K562 (cell line): Measurements from ENCODE around the gene FGF14. TPM values are rescaled to one million over a fixed set of nuclear protein-coding genes. Genes with fewer than 3 reads are reported as not detected.

Source experiments
- ATAC-seq: fragments of 200-7000 bp; cut with Tn5 transposase; 3 replicates; pipeline ENCODE4 v1.9.1; 2020; ENCODE audit warnings: moderate library complexity
- BruUV-seq: library from RNA; stranded (reverse); fragments of 400-500 nt; replicated peaks from 2 replicates; lab custom pipeline; 2021; lab: Mats Ljungman, UMichigan
- CTCF ChIA-PET: fragments of 300-600 bp; formaldehyde crosslinking; extraction: SDS; loops from one replicate; lab custom pipeline; 2021; ENCODE audit warnings: low intra/inter-chr PET ratio; lab: Yijun Ruan, JAX
- POLR2A ChIA-PET: fragments of 300-600, 350-650 bp; sonication (Branson Sonifier 250); formaldehyde crosslinking; extraction: SDS; loops from one replicate; lab custom pipeline; 2021; ENCODE audit warnings: antibody characterized with exemption, inconsistent platforms; lab: Yijun Ruan, JAX
- DNase-seq, 4 experiments: peaks; one replicate each; pipeline versions ENCODE4 v3.0.0 to v3.0.0-alpha.2; 2011 to 2018; ENCODE audit warnings: low spot score in 3 of 4, mixed read lengths in 3 of 4; ENCODE audit errors: extremely low read depth in 1 of 4
- FAIRE-seq: peaks from 2 replicates; lab custom pipeline; 2011; peaks lifted over from hg19 to GRCh38; lab: Jason Lieb, UNC
- H2AFZ ChIP-seq: 2 replicates; pipeline ENCODE4 v1.6.0; 2011; ENCODE audit warnings: low read depth, low read length, control low read depth, inconsistent platforms
- H3K27ac ChIP-seq: fragments of 200-600 bp; 3 replicates; pipeline ENCODE4 v1.8.0; 2011; ENCODE audit warnings: low read depth, mild to moderate bottlenecking, control low read depth, inconsistent platforms, low read length, moderate library complexity, mixed read lengths; ENCODE audit errors: extremely low read depth
- H3K27me3 ChIP-seq, 2 experiments: fragments of 300-600 bp in 1 of 2; 2 replicates in 1 of 2; 3 replicates in 1 of 2; pipeline versions ENCODE4 v1.6.0 to v1.8.0; 2011; ENCODE audit warnings: inconsistent platforms in 2 of 2, low read length in 2 of 2, mild to moderate bottlenecking in 1 of 2, mixed read lengths in 1 of 2, moderate library complexity in 1 of 2; ENCODE audit not compliant: control insufficient read depth in 2 of 2, insufficient read depth in 2 of 2
- H3K36me3 ChIP-seq: fragments of 300-600 bp; 3 replicates; pipeline ENCODE4 v1.8.0; 2011; ENCODE audit warnings: mild to moderate bottlenecking, low read length, inconsistent platforms; ENCODE audit not compliant: control insufficient read depth, insufficient read depth
- H3K4me1 ChIP-seq, 2 experiments: fragments of 200-600 bp in 1 of 2; replicated peaks in 1 of 2; 2 replicates in 1 of 2; 3 replicates in 1 of 2; pipeline versions ENCODE4 v1.5.1 to v1.8.0; 2011; ENCODE audit warnings: inconsistent platforms in 2 of 2, low read length in 2 of 2, mild to moderate bottlenecking in 1 of 2, mixed read lengths in 1 of 2, moderate library complexity in 1 of 2; ENCODE audit not compliant: control insufficient read depth in 2 of 2, insufficient read depth in 2 of 2
- H3K4me2 ChIP-seq: 2 replicates; pipeline ENCODE4 v1.6.1; 2011; ENCODE audit warnings: low read length, control low read depth, inconsistent platforms, mixed read lengths; ENCODE audit not compliant: insufficient read depth
- H3K4me3 ChIP-seq: fragments of 200-600 bp; sonication (generic), shearing (Covaris generic); 2 replicates; pipeline ENCODE4 v1.5.1; 2016; ENCODE audit warnings: control low read depth, inconsistent platforms
- H3K79me2 ChIP-seq: fragments of 200-600 bp; 3 replicates; pipeline ENCODE4 v1.8.0; 2011; ENCODE audit warnings: low read length, inconsistent platforms; ENCODE audit not compliant: control insufficient read depth, insufficient read depth
- H3K9ac ChIP-seq, 2 experiments: 2 replicates each; pipeline versions ENCODE4 v1.6.0 to v1.6.1; 2011; ENCODE audit warnings: low read depth in 2 of 2, low read length in 2 of 2, control low read depth in 1 of 2, inconsistent platforms in 1 of 2, mild to moderate bottlenecking in 1 of 2, mixed read lengths in 1 of 2; ENCODE audit not compliant: insufficient read depth in 1 of 2
- H3K9me1 ChIP-seq: one replicate; pipeline ENCODE4 v1.6.0; 2011; ENCODE audit warnings: inconsistent platforms, mild to moderate bottlenecking, low read length, moderate library complexity; ENCODE audit not compliant: control insufficient read depth, insufficient read depth
- H3K9me3 ChIP-seq: replicated peaks from 2 replicates; pipeline ENCODE4 v1.5.1; 2011; ENCODE audit warnings: low read depth, low read length, inconsistent platforms; ENCODE audit not compliant: control insufficient read depth, insufficient read depth
- H4K20me1 ChIP-seq: replicated peaks from 2 replicates; pipeline ENCODE4 v1.6.1; 2011; ENCODE audit warnings: low read length, inconsistent platforms, mixed read lengths; ENCODE audit not compliant: control insufficient read depth, insufficient read depth
- ETV1 ChIP-seq: fragments of 450-650 bp; conservative IDR thresholded peaks from 2 replicates; pipeline ENCODE4 v1.6.1; 2016; ENCODE audit warnings: missing genetic modification characterization, control low read depth, low read depth, missing compliant biosample characterization
- IRF2 ChIP-seq: sonication (generic); formaldehyde crosslinking; IDR thresholded peaks from 2 replicates; pipeline ENCODE4 v1.8.1; 2022; ENCODE audit warnings: mild to moderate bottlenecking, missing genetic modification reagents
- NCOA2 ChIP-seq, 2 experiments: fragments of 450-650 bp; IDR thresholded peaks; 2 replicates each; pipeline ENCODE4 v1.6.1; 2018; ENCODE audit warnings: mild to moderate bottlenecking in 2 of 2, moderate library complexity in 1 of 2; ENCODE audit not compliant: partially characterized antibody in 2 of 2
- OTX1 ChIP-seq: fragments of 450-650 bp; formaldehyde crosslinking; IDR thresholded peaks from 2 replicates; pipeline ENCODE4 v1.4.0; 2022; ENCODE audit warnings: mild to moderate bottlenecking
- SMAD2 ChIP-seq: fragments of 150-350 bp; IDR thresholded peaks from 2 replicates; pipeline ENCODE4 v1.6.1; 2014; ENCODE audit warnings: low read depth, mild to moderate bottlenecking, low read length
- TAF9B ChIP-seq: fragments of 450-650 bp; IDR thresholded peaks from 2 replicates; pipeline ENCODE4 v1.6.1; 2018; ENCODE audit warnings: mild to moderate bottlenecking; ENCODE audit not compliant: partially characterized antibody
- ZNF76 ChIP-seq: fragments of 250-450 bp; sonication (Bioruptor Pico); IDR thresholded peaks from 2 replicates; pipeline ENCODE4 v1.4.0; 2020; ENCODE audit warnings: mild to moderate bottlenecking, moderate library complexity, borderline replicate concordance
- WGBS: fragments of 100-300 bp; shearing (Covaris generic); methylation state at CpG from one replicate; pipeline ENCODE4 v1.1.6; 2016; ENCODE audit warnings: low coverage, mixed read lengths; ENCODE audit not compliant: insufficient coverage; ENCODE audit errors: missing lambda C conversion rate; 5-methylcytosine and 5-hydroxymethylcytosine counted together
- in situ Hi-C: fragments of 300-500 bp; cut with MboI; formaldehyde crosslinking; loops from 4 replicates; pipeline ENCODE4 v1.15.0; 2018; ENCODE audit warnings: inconsistent platforms, mixed read lengths
- intact Hi-C: fragments of 100-400 bp; cut with micrococcal nuclease; formaldehyde crosslinking; loops from 2 replicates; pipeline ENCODE4 v1.14.2; 2022
- polyA plus RNA-seq, 8 experiments: library from polyadenylated mRNA; depleted of rRNA in 4 of 8; stranded (reverse) in 5 of 8; unstranded in 3 of 8; fragments of >200 nt; fragmentation: Nextera tagmentation in 2 of 8; fragmentation: Illumina TruSeq in 1 of 8; extraction: Ambion mirVana in 2 of 8; extraction: Trizol in 1 of 8; gene quantifications; 2 replicates each; pipeline versions ENCODE4 v1.2.1 to v1.2.3, GENCODE V29; 2011 to 2014; ENCODE audit warnings: inconsistent platforms in 1 of 8, missing spikeins in 1 of 8
- total RNA-seq, 7 experiments: library from RNA; depleted of rRNA in 6 of 7; stranded (reverse); fragments of >200 nt in 6 of 7; fragmentation: Illumina TruSeq in 2 of 7; extraction: Trizol in 2 of 7; gene quantifications; 2 replicates each; pipeline versions ENCODE4 v1.2.1 to v1.2.3, GENCODE V29; 2011 to 2021; ENCODE audit warnings: low replicate concordance in 1 of 7
- TF ChIP-seq, protein P1 (sequence below): fragments of 450-650 bp; IDR thresholded peaks from 2 replicates; pipeline ENCODE4 v1.6.1; 2016; ENCODE audit warnings: missing biosample characterization, missing genetic modification characterization
- TF ChIP-seq, protein P2 (sequence below): IDR thresholded peaks from 3 replicates; pipeline ENCODE4 v1.6.1; 2011; ENCODE audit warnings: borderline replicate concordance, mild to moderate bottlenecking; ENCODE audit not compliant: insufficient read length, insufficient read depth
- TF ChIP-seq, protein P3 (sequence below): fragments of 250-450 bp; sonication (Bioruptor Pico); IDR thresholded peaks from 2 replicates; pipeline ENCODE4 v1.5.0; 2021
- TF ChIP-seq, protein P4 (sequence below): fragments of 250-450 bp; sonication (Bioruptor Pico); IDR thresholded peaks from 2 replicates; pipeline ENCODE4 v1.5.0; 2020; ENCODE audit warnings: mild to moderate bottlenecking
- TF ChIP-seq, protein P5 (sequence below): IDR thresholded peaks from 2 replicates; pipeline ENCODE4 v1.6.1; 2011; ENCODE audit not compliant: insufficient read length; ENCODE audit errors: extremely low read depth

Gene FGF14
- total and polyA plus RNA-seq, 9 of the 15 experiments (the other 6 are each of a cell fraction or from before 2014, with no cell fraction given), result not detected

DNA sequence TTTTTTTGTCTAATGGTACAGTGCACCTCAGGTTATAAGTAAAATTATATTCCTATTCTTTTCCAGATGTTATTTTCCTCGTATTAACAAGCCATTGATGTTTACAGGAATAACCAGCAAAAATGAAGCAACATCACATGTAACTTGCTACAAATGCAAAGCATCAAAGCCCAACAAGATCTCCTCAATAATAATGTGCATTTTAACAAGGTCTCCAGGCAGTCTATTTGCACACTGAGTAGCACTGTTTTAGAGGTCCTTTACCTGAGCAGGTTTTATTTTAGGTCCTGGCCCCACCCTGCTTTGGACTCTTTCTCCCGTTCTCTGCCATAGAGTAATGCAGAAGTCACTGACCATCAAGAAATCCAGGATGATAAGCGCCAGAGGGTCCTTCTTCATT is 298.4 kb downstream of the FGF14 start:
- Histone ChIP-seq H3K36me3 (no peaks in the 10 kb centered on the region), H2AFZ (no peak overlapping the region), H3K9me3 (no peaks in the 10 kb centered on the region), H3K9ac (no peak overlapping the region), H4K20me1 (no peaks in the 10 kb centered on the region), H3K27ac (no peak overlapping the region), H3K79me2 (no peaks in the 10 kb centered on the region), H3K4me2 (no peak overlapping the region), H3K27me3 (no peaks in the 10 kb centered on the region), H3K4me3 (no peak overlapping the region), H3K4me1 (no peaks in the 10 kb centered on the region), H3K9me1 (no peaks in the 10 kb centered on the region)
- ChIA-PET CTCF (no interaction called here), POLR2A (no interaction called here)
- ATAC-seq (no peak), FAIRE-seq (no peak), DNase-seq (no peak)
- in situ Hi-C loops, result no loop called here
- no TSS peak for BruUV-seq
- 0% methylated on average over 3 of the region's 3 CpGs for WGBS
- intact Hi-C loops, result no loop called here
- TF ChIP-seq OTX1 (CRISPR knock-in tag) (no peak), ETV1 (no peak), NCOA2 (IDR thresholded peaks at IDR 0.05; ENCODE audit: partially characterized antibody in 2 of 2) (no peak), TAF9B (no peak), IRF2 (CRISPR knock-in tag) (no peak), ZNF76 (CRISPR knock-in tag) (no peak), SMAD2 (no peak)
- TF ChIP-seq, protein P1, sequence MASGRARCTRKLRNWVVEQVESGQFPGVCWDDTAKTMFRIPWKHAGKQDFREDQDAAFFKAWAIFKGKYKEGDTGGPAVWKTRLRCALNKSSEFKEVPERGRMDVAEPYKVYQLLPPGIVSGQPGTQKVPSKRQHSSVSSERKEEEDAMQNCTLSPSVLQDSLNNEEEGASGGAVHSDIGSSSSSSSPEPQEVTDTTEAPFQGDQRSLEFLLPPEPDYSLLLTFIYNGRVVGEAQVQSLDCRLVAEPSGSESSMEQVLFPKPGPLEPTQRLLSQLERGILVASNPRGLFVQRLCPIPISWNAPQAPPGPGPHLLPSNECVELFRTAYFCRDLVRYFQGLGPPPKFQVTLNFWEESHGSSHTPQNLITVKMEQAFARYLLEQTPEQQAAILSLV, result no peak
- TF ChIP-seq, protein P2, sequence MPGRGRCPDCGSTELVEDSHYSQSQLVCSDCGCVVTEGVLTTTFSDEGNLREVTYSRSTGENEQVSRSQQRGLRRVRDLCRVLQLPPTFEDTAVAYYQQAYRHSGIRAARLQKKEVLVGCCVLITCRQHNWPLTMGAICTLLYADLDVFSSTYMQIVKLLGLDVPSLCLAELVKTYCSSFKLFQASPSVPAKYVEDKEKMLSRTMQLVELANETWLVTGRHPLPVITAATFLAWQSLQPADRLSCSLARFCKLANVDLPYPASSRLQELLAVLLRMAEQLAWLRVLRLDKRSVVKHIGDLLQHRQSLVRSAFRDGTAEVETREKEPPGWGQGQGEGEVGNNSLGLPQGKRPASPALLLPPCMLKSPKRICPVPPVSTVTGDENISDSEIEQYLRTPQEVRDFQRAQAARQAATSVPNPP, result no peak
- TF ChIP-seq, protein P3, sequence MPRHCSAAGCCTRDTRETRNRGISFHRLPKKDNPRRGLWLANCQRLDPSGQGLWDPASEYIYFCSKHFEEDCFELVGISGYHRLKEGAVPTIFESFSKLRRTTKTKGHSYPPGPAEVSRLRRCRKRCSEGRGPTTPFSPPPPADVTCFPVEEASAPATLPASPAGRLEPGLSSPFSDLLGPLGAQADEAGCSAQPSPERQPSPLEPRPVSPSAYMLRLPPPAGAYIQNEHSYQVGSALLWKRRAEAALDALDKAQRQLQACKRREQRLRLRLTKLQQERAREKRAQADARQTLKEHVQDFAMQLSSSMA (CRISPR knock-in tag), result no peak
- TF ChIP-seq, protein P4, sequence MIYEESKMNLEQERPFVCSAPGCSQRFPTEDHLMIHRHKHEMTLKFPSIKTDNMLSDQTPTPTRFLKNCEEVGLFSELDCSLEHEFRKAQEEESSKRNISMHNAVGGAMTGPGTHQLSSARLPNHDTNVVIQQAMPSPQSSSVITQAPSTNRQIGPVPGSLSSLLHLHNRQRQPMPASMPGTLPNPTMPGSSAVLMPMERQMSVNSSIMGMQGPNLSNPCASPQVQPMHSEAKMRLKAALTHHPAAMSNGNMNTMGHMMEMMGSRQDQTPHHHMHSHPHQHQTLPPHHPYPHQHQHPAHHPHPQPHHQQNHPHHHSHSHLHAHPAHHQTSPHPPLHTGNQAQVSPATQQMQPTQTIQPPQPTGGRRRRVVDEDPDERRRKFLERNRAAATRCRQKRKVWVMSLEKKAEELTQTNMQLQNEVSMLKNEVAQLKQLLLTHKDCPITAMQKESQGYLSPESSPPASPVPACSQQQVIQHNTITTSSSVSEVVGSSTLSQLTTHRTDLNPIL, result no peak
- TF ChIP-seq, protein P5, sequence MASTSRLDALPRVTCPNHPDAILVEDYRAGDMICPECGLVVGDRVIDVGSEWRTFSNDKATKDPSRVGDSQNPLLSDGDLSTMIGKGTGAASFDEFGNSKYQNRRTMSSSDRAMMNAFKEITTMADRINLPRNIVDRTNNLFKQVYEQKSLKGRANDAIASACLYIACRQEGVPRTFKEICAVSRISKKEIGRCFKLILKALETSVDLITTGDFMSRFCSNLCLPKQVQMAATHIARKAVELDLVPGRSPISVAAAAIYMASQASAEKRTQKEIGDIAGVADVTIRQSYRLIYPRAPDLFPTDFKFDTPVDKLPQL, result no peak
